HT-29 (cell line): Measurements from ENCODE around the gene FAM3B. TPM values are rescaled to one million over a fixed set of nuclear protein-coding genes. Genes with fewer than 3 reads are reported as not detected.

Experiments
- DNase-seq: peaks from one replicate; pipeline ENCODE4 v3.0.0-alpha.2; 2015; ENCODE audit warnings: low spot score
- total RNA-seq: library from RNA; depleted of rRNA; stranded (reverse); fragments of >200 nt; shearing (Covaris generic); gene quantifications from 2 replicates; pipeline ENCODE4 v1.2.3, GENCODE V29; 2014

Gene FAM3B
- total RNA-seq, 1 experiment from 2014 or later = not detected

DNA sequence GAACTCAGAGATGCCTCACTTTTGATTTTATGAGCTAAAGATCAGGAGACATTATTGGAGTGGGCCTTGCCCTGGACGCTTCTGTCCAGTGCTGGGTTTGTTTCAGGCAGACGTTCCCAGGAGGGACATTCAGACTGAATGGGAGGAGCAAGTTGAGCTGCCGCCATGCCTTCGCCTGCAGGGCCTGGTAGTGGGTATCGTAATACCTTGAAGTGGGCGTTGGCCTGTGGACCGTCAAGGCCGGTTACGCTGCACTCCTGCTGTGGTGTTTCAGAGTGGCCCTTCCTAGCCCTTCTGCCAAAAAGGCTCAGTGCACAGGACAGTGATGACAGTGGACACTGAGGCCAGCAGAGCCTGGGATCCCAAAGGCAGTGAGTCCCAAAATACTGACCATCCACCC lies 1.6 kb downstream of the FAM3B start:
- no peak for DNase-seq

DNA sequence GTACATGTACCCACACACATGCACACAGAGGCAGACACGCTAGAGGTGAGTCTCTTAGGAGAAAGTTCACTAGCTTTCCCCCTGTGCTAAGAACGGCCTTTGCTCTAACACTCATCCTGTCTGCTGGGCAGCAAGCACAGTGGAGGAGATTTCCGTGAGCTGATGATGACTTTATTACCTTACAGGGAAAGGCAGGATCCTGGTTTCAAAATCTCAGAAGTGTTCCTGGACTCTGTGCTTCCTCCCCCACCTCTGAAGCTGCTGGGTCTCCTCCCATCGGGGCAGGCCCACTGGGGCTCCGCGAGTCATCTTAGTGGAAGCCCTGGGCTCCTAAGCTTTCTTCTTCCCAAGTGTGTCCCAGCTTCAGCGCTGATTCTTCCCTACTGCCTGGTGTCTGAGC lies 2.7 kb downstream of the FAM3B start:
- no peak for DNase-seq

DNA sequence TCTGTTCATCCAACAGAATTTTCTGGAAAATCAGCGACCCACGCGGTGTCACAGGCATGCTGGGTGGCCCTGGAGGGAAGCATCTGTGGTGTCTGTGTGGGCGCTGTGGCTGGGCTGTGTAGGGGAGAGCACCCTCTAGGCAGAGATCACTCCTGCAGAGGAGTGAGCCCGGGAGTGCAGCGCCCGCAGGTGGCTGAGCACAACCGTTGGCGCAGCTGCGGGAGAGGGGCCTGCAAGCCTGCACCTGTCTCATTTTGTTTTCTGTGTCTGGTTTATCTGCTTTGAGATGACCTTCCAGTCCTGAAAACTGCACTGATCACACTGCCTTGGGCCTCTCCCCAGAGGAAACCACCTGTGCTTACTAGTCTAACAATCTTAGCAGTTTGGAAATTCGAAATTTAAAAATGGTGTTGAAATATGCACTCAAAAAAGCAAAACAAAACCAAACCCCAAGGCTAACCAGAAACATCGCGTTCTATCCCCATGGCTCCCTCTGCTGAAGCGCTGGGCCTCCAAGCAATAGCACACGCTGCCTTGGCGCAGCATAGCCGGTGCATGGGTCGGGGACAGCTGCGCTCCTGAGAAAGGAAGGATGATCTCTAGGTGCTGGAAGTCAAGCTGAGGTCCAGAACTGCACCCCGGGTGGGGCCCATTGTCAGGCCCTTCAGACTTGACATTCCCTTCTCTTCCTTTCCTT lies 4.8 kb downstream of the FAM3B start:
- DNase-seq = no peak

DNA sequence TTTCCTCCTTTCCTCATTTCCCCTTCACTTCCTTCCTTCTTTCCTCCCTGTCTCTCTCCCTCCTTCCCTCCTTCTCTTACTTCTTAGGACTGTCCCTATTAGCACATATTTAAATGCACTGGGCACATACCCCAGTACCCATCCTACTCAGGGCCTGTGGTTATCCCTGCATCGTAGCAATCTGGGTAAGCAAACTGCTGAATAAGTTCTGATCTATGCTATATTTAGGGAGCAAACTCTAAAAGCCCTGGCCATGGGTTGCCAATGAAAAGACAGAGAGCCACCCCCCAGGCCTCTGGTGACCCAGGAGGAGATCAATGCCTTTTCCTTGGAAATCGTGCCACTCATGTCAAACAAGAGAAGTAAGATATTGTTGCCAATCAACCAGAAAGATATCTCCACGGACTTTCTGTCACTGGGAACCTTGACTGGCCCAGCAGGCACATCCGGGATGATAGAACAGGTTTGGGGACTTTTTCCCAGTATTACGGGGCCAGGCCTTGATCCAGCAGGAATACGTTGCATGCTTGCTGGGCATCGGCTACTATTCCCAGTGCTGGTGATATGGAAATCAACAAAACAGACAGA lies 5.4 kb downstream of the FAM3B start:
- DNase-seq = peak; percentile 12

DNA sequence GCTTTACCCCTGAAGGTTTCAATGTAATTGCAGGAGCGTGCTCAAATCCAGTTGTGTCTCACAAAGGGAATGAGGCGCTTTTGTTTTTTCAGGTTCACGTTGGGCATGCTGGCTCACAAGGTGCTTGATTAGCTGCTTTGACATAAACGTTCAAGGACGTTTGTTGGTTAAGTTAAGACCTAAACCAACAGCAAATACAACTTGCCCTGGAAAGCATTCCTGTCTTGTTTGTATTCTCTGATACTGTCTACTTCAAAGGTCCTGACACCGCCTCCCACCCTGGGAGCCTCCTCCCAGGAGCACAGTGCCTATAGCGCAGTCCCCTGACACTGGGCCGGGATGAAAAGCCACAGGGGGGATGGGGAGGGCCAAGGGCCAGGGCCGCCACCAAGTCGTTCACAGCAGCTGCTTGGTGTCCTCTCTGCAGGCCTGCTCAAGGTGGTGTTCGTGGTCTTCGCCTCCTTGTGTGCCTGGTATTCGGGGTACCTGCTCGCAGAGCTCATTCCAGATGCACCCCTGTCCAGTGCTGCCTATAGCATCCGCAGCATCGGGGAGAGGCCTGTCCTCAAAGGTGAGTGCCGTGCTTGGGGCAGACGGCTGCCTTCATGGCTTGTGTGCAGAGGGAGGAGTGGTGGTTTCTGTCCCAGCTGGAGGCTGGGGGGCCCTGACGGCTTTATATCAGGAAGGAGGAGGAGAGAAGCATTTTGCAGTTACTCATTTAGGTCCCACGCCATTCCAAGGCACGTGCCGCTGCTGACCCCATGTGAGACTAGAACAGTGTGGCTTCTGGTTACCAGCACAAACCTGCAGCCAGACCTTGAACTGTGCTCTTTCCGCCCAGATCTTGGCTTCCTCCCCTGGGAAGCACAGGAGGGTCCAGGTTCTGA lies 6.1 kb downstream of the FAM3B start:
- no peak for DNase-seq

DNA sequence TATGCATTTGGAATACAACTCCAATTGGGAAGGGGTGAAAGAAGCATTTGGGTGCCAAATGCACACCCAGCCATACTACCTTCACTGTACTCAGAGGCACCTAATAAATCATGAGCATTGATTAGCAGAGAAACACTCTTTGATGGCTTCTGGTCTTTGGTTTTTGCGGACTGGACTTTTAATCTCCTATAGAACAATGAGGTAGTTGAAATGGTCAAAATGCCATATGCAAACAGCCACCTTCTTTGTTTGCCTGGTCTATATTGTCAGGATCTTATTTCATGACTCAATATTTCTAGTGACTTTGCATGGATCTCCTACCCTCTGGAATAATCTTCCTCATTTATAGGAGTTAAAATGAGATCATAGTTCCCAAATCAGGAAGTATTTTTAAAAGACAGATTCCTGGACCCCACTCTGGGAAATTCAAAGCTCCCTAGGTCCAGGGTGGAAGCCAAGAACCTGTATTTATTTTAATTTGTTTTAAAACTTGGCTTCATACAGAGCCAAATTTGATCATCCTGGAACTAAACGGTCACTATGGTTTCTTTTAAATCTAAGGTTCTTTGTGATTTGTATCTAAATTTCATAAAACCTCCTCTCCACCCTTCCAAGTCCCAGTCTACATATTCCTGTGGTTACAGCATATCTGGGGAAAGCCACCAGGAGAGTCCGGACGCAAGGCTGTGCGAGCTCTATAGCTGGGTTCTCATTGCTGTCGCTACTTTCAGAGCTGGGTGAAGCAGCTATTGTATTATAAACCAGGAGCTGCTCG lies 8.7 kb downstream of the FAM3B start:
- no peak for DNase-seq

DNA sequence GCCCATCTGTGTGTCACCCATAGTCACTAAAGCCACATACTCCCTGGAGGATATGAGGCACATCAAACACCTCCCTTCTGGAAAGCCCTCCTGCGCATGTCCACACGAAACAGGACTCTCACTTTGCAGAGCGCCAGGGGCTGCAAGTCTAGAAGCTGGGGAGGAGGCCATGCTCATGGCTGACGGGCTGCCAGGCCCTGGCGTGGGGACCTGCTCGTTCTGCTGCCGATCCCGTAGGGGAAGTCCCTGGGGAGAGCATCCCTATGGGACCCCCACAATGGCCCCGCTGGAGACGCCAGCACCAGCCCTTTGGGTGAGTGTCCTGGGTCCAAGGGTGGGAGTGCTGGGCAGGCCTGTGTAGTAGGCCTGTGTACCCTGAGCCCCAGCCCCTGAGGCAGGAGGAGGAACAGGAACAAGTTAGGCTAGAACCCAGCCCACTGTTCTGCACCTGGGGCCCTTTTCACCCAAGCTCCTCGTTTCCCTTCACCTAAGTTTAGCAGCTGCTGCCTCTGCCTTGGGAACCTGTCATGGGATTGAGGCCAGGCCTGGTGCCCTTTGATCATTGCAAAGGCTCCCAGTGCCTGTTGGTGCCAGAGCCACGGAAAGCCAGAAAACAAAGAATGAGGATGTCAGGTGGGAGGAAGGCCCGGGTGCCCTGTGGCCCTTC lies 9.9 kb downstream of the FAM3B start:
- DNase-seq = no peak

DNA sequence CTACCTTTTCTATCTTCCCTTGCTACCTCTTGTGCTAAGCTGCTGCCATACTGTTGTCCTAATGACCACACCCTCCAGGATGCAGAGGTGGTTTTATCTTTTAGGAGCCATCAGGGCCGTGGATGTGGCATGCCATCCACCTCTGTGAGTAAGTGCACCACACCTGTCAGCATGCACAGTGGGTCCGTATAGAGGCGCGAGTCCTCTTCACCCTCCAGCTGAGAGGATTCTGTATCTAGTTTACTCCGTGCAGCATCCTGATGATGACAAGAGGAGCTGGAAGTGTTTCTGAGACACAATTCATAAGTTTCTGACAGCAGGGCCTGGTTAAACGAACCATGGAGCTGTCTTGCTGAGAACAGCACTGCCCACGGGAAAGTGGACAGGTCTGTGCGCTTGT lies 11.2 kb downstream of the FAM3B start:
- no peak for DNase-seq

DNA sequence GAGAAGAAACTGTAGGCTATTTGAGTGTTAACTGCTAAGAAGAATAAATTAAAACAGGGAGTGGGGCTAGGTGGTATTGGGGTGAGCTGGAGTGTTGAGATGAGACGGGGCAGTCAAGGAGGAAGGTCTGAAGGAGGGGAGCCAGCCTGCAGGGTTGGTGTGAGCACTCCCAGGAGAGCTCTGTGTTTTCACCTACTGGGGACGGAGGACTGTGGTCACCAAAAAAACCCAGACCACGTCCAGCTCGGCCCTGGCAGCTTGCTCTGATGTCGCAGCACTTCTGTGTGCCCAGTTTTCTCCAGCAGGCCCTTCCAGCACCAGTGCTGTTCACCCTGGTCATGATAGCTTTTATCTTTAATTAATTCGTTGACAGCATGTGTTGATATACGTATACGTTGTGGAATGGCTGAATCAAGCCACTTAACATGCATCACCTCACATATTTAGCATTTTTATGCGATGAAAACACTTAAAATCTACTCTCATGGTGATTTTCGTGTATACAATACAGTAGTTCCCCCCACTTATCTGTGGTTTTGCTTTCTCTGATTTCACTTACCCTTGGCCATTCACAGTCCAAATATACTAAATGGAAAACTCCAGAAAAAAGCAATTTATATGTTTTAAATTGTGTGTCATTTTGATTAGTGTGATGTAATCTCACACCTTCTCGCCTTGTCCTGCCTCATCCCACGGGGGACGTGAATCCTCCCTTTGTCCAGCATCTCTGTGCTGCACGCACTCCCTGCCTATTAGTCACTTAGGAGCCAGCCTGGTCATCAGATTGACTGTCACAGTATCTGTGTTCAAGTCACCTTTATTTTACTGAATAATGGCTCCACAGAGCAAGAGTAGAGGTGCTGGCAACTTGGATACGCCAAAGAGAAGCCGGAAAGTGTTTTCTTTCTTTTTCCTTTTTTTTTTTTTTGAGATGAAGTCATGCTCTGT lies 12.3 kb downstream of the FAM3B start:
- no peak for DNase-seq

DNA sequence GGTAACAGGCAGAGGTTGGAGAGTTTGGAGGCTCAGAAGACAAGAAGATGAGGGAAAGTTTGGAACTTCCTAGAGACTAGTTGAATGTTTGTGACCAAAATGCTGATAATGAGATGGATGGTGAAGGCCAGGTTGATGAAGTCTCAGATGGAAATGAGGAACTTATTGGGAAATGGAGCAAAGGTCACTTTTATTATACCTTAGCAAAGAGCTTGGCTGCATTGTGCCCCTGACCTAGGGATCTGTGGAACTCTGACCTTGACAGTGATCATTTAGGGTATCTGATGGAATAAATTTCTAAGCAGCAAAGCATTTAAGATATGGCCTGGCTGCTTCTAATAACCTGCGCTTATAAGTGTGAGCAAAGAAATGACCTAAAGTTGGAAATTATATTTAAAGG lies 17.2 kb downstream of the FAM3B start:
- no peak for DNase-seq

DNA sequence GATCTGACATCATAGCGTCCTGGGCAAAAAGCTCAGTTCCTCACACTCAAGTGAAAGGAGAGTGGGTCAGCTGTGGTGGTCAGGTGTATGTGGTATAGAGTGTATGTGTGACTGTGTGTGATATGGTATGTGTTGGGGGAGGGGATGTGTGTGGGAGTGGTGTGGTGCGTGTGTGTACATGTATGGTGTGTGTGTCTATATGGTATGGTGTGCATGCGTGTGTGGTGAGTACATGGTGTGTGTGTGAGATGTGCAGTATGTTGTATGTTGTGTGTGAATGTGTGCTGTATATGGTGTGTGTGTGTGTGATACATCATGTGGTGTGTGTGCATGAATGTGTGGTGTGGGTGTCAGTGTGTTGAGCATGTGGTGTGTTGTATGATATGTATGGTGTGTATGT lies 20.9 kb downstream of the FAM3B start:
- DNase-seq = no peak

DNA sequence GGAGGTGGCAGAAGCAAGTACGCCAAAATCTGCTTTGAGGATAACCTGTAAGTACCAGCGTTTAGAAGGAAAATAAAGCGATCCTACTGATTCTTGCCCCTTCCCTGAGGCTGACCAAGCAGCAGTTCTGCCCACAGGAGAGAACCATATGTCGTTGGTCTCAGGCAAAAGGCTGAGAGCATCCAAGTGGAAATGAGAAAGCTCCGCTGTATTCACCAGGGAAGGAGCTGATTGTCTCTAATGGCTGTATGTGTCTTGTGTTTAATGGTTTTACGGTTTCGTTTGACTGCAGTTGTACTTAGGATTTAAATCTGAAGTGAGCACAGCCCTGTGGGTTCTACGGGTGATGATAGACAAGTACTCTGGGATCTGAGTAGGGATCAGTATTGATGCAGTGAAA lies 21.9 kb downstream of the FAM3B start:
- DNase-seq = no peak

DNA sequence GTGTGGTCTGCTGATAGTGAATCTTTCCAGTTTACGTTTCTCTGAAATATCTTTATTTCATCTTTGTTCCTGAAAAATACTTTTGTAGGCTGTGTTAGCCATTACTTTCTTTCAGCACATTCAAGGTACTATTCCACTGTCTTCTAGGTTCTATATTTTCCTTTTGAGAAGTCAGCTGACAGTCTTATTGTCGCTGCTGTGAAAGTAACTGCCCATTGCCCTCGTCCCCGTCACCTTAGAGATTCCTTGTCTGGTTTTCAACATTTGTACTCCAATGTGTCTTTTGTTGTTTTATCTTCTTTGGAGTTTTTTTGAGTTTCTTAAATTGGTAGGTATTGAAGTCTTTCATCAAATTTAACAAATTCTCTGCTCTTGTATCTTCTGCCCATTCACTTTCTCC lies 25.4 kb downstream of the FAM3B start:
- no peak for DNase-seq

DNA sequence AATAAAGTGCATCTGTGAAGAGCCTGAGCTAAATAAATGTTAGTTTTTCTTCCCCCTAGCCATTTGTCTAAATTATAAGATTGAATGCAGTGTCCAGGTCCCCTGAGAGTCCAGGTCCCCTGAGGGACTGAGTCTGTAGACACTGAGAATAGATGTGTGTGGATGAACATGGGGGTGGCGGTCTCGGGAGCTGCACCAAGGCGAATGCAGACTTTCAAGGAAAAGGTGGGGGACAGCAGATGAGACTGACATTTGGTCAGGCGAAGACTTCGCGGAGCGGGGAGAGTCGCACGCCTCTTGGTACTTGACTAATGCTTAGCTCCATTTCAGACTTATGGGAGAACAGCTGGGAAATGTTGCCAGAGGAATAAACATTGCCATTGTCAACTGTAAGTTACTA lies 27.5 kb downstream of the FAM3B start:
- DNase-seq = no peak

DNA sequence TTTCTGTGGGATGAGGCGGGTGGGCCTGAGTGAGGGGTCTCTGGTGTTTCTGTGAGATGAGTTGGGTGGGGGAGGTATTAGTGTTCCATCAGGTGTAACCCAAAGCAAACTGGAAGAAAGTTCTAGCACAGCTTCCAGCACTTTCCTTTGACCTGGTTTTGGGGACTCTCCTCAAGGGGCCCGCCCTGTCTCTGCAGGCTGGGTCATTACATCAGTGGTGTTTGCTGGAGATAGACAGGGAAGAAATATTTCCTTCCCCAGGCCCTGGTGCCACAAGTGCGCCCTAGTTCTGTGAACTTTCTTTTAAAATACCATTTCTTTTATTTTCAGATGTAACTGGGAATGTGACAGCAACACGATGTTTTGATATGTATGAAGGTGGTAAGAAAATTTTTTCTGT lies 28.8 kb downstream of the FAM3B start:
- DNase-seq = no peak

DNA sequence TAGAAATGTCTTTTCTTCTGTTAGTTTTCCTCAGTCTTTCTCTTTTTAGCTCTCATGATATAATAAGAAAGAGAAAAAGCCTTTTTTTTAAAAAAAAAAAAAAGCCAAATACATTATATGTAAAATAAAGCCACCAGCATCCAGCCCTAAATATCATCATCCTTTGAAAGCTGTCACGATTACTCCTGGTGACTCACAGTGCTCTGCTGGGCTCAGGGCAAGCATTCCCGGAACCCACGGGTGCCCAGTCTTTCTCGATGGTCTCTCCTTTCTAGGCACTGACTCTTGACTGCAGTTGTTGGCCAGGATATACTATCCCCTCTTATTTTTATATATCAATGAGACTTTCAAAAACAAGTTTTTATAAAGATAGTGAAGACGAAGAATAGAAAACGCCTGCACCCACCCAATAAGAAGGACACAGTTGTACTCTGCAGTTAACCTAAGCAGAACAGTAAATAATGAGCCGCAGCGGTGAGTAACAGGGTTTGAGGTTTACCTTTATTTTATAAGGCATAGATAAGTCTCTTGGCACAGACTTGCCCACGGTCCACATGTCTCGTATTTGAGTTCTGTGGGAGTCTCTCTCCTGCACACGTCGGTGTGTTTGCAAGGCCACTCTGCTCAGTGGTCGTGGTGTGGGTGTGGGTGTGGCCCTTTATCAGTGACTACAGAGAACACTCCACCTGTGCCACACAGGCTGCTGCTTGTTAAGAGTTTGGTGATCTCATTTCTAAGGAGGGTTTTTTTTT lies 29.5 kb downstream of the FAM3B start:
- DNase-seq = no peak

DNA sequence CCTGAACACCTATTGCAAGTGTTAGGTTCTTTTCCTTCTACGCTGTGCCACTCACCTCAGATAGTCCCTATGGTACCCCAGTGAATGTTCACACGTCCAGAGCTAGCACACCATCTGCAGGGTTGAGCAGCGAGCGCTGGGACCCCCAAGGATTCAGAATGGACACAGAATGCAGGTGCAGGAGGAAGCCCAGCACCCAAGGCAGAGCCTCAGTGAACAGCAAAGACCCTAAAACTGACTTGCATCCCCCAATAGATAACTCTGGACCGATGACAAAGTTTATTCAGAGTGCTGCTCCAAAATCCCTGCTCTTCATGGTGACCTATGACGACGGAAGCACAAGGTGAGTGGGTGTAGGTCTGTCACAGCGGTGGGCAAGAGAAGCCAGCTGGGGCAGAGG lies 30.2 kb downstream of the FAM3B start:
- DNase-seq = no peak

DNA sequence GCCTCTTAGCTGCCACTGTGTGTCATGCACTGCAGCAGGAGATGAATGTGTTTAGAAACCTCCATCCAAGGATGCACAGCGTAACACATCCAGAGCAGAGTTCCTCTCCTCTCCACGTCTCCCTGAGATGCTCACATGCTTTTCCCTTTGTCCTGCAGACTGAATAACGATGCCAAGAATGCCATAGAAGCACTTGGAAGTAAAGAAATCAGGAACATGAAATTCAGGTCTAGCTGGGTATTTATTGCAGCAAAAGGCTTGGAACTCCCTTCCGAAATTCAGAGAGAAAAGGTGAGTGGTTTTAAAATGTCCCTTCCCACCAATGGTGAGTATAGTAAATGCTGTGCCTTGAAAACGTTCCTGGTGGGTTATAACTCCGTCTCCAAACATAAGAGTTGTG lies 31.8 kb downstream of the FAM3B start:
- DNase-seq = no peak

DNA sequence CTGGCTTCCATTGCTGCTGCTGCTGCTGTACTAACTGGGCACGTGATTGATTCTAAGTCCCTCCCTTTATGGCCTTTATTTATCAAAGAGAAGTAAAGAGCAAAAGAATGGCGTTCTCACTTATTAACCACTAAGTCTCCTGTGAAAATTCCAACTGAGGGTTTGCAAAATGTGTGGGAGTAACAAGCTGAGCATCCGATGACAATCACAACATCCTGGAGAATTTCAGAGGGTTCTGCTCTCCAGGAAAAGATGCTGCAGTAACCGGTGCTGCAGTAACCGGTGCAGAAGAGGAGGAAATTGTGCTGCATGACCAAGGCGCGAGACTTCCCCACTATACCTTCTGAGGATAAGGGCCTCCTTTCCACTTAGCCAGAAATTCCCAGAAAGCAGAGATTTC lies 32.5 kb downstream of the FAM3B start:
- no peak for DNase-seq
